ENCODE results near the gene PLXND1. TPM values are rescaled to one million over a fixed set of nuclear protein-coding genes. Genes with fewer than 3 reads are reported as not detected.
"Not testable (repeated sequence)": the region's sequence is repeated elsewhere in the genome, so short reads cannot be mapped to it uniquely, and the experiment has no call there.

The PLXND1 gene
- total and polyA plus RNA-seq, 2 donors from 2014 or later, result 67.0 to 152 TPM

GRCh38 chr3:129644836-129645235 is 38.4 kb upstream of the PLXND1 start:
- TF ChIP-seq CTCF (IDR thresholded peaks at IDR 0.05; ENCODE audit: borderline replicate concordance, extremely low read depth, insufficient read depth), result no peak
- intact Hi-C loops (cut with DNase I), result no loop called here
- H3K9me3 ChIP-seq (ENCODE audit: control insufficient read depth in 2 of 3, insufficient read depth in 1 of 3, low read length in 3 of 3), result no peaks in the 10 kb centered on the region
- H3K4me3 ChIP-seq (ENCODE audit: low read length in 3 of 3), result no peak overlapping the region
- FAIRE-seq (no peak), DNase-seq (no peak)
- no peak overlapping the region for H3K9ac ChIP-seq (ENCODE audit: low read length in 3 of 3)
- no peak overlapping the region for H3K27ac ChIP-seq (ENCODE audit: low read depth in 2 of 2, low read length in 2 of 2)
- H3K4me1 ChIP-seq (ENCODE audit: control insufficient read depth in 2 of 3, insufficient read depth in 2 of 3, low read depth in 1 of 3, low read length in 3 of 3), result peaks cover 0 to 4% (median 0%) of the 10 kb centered on the region in 3 donors
- H3K27me3 ChIP-seq (ENCODE audit: control insufficient read depth, insufficient read depth, low read length), result no peaks in the 10 kb centered on the region
- no peaks in the 10 kb centered on the region for H3K36me3 ChIP-seq (ENCODE audit: control insufficient read depth in 2 of 3, insufficient read depth in 3 of 3, low read length in 3 of 3)

GRCh38 chr3:129641567-129642260 is 35.2 kb upstream of the PLXND1 start:
- not testable (repeated sequence) for FAIRE-seq

GRCh38 chr3:129640985-129641384 is 34.5 kb upstream of the PLXND1 start:
- H3K9me3 ChIP-seq (ENCODE audit: control insufficient read depth in 2 of 3, insufficient read depth in 1 of 3, low read length in 3 of 3); H3K27me3 ChIP-seq (ENCODE audit: control insufficient read depth, insufficient read depth, low read length); FAIRE-seq; DNase-seq; H3K36me3 ChIP-seq (ENCODE audit: control insufficient read depth in 2 of 3, insufficient read depth in 3 of 3, low read length in 3 of 3); H3K27ac ChIP-seq (ENCODE audit: low read depth in 2 of 2, low read length in 2 of 2); H3K9ac ChIP-seq (ENCODE audit: low read length in 3 of 3); H3K4me1 ChIP-seq (ENCODE audit: control insufficient read depth in 2 of 3, insufficient read depth in 2 of 3, low read depth in 1 of 3, low read length in 3 of 3); intact Hi-C loops (cut with DNase I); H3K4me3 ChIP-seq (ENCODE audit: low read length in 3 of 3): not testable (repeated sequence)

More at GRCh38 chr3:129641567-129642260, 35.2 kb upstream of the PLXND1 start:
- H3K36me3 ChIP-seq (ENCODE audit: control insufficient read depth in 2 of 3, insufficient read depth in 3 of 3, low read length in 3 of 3); H3K9ac ChIP-seq (ENCODE audit: low read length in 3 of 3); intact Hi-C loops (cut with DNase I); DNase-seq; H3K9me3 ChIP-seq (ENCODE audit: control insufficient read depth in 2 of 3, insufficient read depth in 1 of 3, low read length in 3 of 3); H3K27ac ChIP-seq (ENCODE audit: low read depth in 2 of 2, low read length in 2 of 2); H3K27me3 ChIP-seq (ENCODE audit: control insufficient read depth, insufficient read depth, low read length); H3K4me3 ChIP-seq (ENCODE audit: low read length in 3 of 3); H3K4me1 ChIP-seq (ENCODE audit: control insufficient read depth in 2 of 3, insufficient read depth in 2 of 3, low read depth in 1 of 3, low read length in 3 of 3): not testable (repeated sequence)

- FAIRE-seq, result no peak
- Histone ChIP-seq H3K27ac (ENCODE audit: low read depth in 2 of 2, low read length in 2 of 2) (no peak overlapping the region), H3K4me3 (ENCODE audit: low read length in 3 of 3) (no peak overlapping the region), H3K9ac (ENCODE audit: low read length in 3 of 3) (no peak overlapping the region), H3K27me3 (ENCODE audit: control insufficient read depth, insufficient read depth, low read length) (no peaks in the 10 kb centered on the region), H3K9me3 (ENCODE audit: control insufficient read depth in 2 of 3, insufficient read depth in 1 of 3, low read length in 3 of 3) (peaks cover 0 to 7% (median 0%) of the 10 kb centered on the region in 3 donors), H3K4me1 (ENCODE audit: control insufficient read depth in 2 of 3, insufficient read depth in 2 of 3, low read depth in 1 of 3, low read length in 3 of 3) (peaks cover 0 to 4% (median 0%) of the 10 kb centered on the region in 3 donors), H3K36me3 (ENCODE audit: control insufficient read depth in 2 of 3, insufficient read depth in 3 of 3, low read length in 3 of 3) (no peaks in the 10 kb centered on the region)
- intact Hi-C loops (cut with DNase I), result no loop called here
- no peak for DNase-seq
- TF ChIP-seq CTCF (IDR thresholded peaks at IDR 0.05; ENCODE audit: borderline replicate concordance, extremely low read depth, insufficient read depth), result no peak
Measured at GRCh38 chr3:129638481-129638880, 32.0 kb upstream of the PLXND1 start.

All from kidney (tissue), 14 donors.